B cell (primary cell): Measurements from ENCODE around the gene MFGE8. TPM values are rescaled to one million over a fixed set of nuclear protein-coding genes. Genes with fewer than 3 reads are reported as not detected.

Source experiments
- ATAC-seq: fragments of 200-7000 bp; cut with Tn5 transposase; one replicate; pipeline ENCODE4 v1.10.0; 2021; ENCODE audit warnings: low read depth, mild to moderate bottlenecking, moderate number of reproducible peaks, moderate library complexity
- CTCF ChIA-PET: fragments of 350-600 bp; sonication (Branson Sonifier 250); formaldehyde crosslinking; loops from one replicate; lab custom pipeline; 2021; ENCODE audit warnings: antibody characterized with exemption, inconsistent platforms; lab: Charles Lee
- POLR2A ChIA-PET: fragments of 350-600 bp; sonication (Branson Sonifier 250); formaldehyde crosslinking; loops from one replicate; lab custom pipeline; 2021; ENCODE audit warnings: antibody characterized with exemption; lab: Charles Lee
- DNase-seq: peaks from one replicate; pipeline ENCODE4 v3.0.0; 2013
- H2AFZ ChIP-seq: 2 replicates; pipeline ENCODE4 v1.6.1; 2012; ENCODE audit warnings: mild to moderate bottlenecking, low read depth, low read length; ENCODE audit not compliant: insufficient read depth, poor library complexity, severe bottlenecking
- H3K27ac ChIP-seq, 2 donors: 1 replicate in 1 of 2; 2 replicates in 1 of 2; pipeline ENCODE4 v1.5.1; 2012 to 2013; ENCODE audit warnings: low read length in 2 of 2, mild to moderate bottlenecking in 2 of 2, moderate library complexity in 1 of 2
- H3K27me3 ChIP-seq, 4 experiments: fragments of 200-600 bp in 1 of 4; sonication (generic) in 1 of 4; replicated peaks in 1 of 4; 1 replicate in 2 of 4; 2 replicates in 2 of 4; pipeline versions ENCODE4 v1.6.1 to v1.7.0; 2013 to 2016; ENCODE audit warnings: low read length in 3 of 4, mild to moderate bottlenecking in 2 of 4, mixed read lengths in 1 of 4, moderate library complexity in 1 of 4; ENCODE audit not compliant: insufficient read depth in 4 of 4, control insufficient read depth in 3 of 4; ENCODE audit errors: control extremely low read depth in 1 of 4
- H3K36me3 ChIP-seq, 2 experiments: replicated peaks in 1 of 2; 1 replicate in 1 of 2; 2 replicates in 1 of 2; pipeline versions ENCODE4 v1.6.1 to v1.7.1; 2013; ENCODE audit warnings: low read length in 1 of 2; ENCODE audit not compliant: insufficient read depth in 2 of 2, control insufficient read depth in 1 of 2; ENCODE audit errors: control extremely low read depth in 1 of 2, extremely low read depth in 1 of 2
- H3K4me1 ChIP-seq, 2 donors: fragments of 200-600 bp in 1 of 2; sonication (generic) in 1 of 2; 1 replicate in 1 of 2; 2 replicates in 1 of 2; pipeline versions ENCODE4 v1.5.1 to v1.6.1; 2013 to 2017; ENCODE audit warnings: low read length in 2 of 2; ENCODE audit not compliant: control insufficient read depth in 2 of 2, insufficient read depth in 2 of 2
- H3K4me2 ChIP-seq: replicated peaks from 2 replicates; pipeline ENCODE3; 2012; ENCODE audit warnings: mild to moderate bottlenecking, low read depth, low read length; ENCODE audit not compliant: poor library complexity, severe bottlenecking
- H3K4me3 ChIP-seq, 5 experiments: fragments of 200-600 bp in 1 of 5; sonication (generic) in 1 of 5; 1 replicate in 3 of 5; 2 replicates in 2 of 5; pipeline versions ENCODE4 v1.5.1 to v1.7.0; 2011 to 2016; ENCODE audit warnings: low read length in 4 of 5, mild to moderate bottlenecking in 4 of 5, low read depth in 2 of 5, control low read depth in 1 of 5, moderate library complexity in 1 of 5; ENCODE audit not compliant: insufficient read depth in 1 of 5; ENCODE audit errors: control extremely low read depth in 1 of 5, extremely low read depth in 1 of 5
- H3K79me2 ChIP-seq: fragments of 200-600 bp; sonication (generic); one replicate; pipeline ENCODE4 v1.6.0; 2016; ENCODE audit warnings: low read length; ENCODE audit not compliant: control insufficient read depth, insufficient read depth
- H3K9ac ChIP-seq: fragments of 200-600 bp; sonication (generic); 2 replicates; pipeline ENCODE4 v1.6.1; 2017; ENCODE audit warnings: mild to moderate bottlenecking, low read length, moderate library complexity
- H3K9me3 ChIP-seq, 3 donors: one replicate each; pipeline versions ENCODE4 v1.6.1 to v1.7.1; 2013; ENCODE audit warnings: low read length in 2 of 3; ENCODE audit not compliant: control insufficient read depth in 2 of 3, insufficient read depth in 1 of 3; ENCODE audit errors: control extremely low read depth in 1 of 3
- H4K20me1 ChIP-seq: 2 replicates; pipeline ENCODE4 v1.6.0; 2012; ENCODE audit warnings: mild to moderate bottlenecking, low read length; ENCODE audit not compliant: insufficient read depth, control insufficient read depth, poor library complexity, severe bottlenecking
- H3K27ac Mint-ChIP-seq: one replicate; pipeline ENCODE4 v1.8.0; 2021; ENCODE audit warnings: mixed read lengths
- H3K27me3 Mint-ChIP-seq: one replicate; pipeline ENCODE4 v1.8.0; 2021; ENCODE audit warnings: mixed read lengths
- H3K4me1 Mint-ChIP-seq: one replicate; pipeline ENCODE4 v1.8.0; 2021; ENCODE audit warnings: mixed read lengths
- H3K4me3 Mint-ChIP-seq: one replicate; pipeline ENCODE4 v1.8.0; 2021; ENCODE audit warnings: mixed read lengths
- H3K9me3 Mint-ChIP-seq: one replicate; pipeline ENCODE4 v1.8.0; 2022; ENCODE audit warnings: mixed read lengths; ENCODE audit not compliant: insufficient read depth
- CTCF ChIP-seq: fragments of 200-600 bp; IDR thresholded peaks from one replicate; pipeline ENCODE4 v1.8.0; 2022; ENCODE audit warnings: antibody characterized with exemption, mild to moderate bottlenecking
- EZH2 ChIP-seq: IDR thresholded peaks from 2 replicates; pipeline ENCODE4 v1.6.1; 2012; ENCODE audit warnings: borderline replicate concordance, low read depth, mild to moderate bottlenecking, moderate library complexity, low read length; ENCODE audit not compliant: insufficient read depth, poor library complexity, severe bottlenecking
- WGBS: methylation state at CpG from one replicate; pipeline ENCODE4 v1.1.5; 2013; ENCODE audit warnings: missing lambda C conversion rate; ENCODE audit not compliant: insufficient coverage; 5-methylcytosine and 5-hydroxymethylcytosine counted together
- intact Hi-C: fragments of 100-400 bp; cut with micrococcal nuclease; formaldehyde crosslinking; loops from one replicate; pipeline ENCODE4 v1.10.0; 2022
- polyA plus RNA-seq: library from polyadenylated mRNA; depleted of rRNA; stranded (reverse); fragments of >200 nt; gene quantifications from 2 replicates; pipeline ENCODE4 v1.2.3, GENCODE V29; 2012
- total RNA-seq, 2 donors: library from RNA; stranded (reverse); fragments of 120-200 nt in 1 of 2; gene quantifications; 1 replicate in 1 of 2; 2 replicates in 1 of 2; pipeline versions ENCODE4 v1.2.3 to v1.2.4, GENCODE V29; 2013 to 2022

The MFGE8 gene
- total and polyA plus RNA-seq, 2 donors (not counting 1 experiment from before 2014, with no cell fraction given): 18.9 to 28.8 TPM

GRCh38 chr15:88881775-88882174 is 31.4 kb downstream of the MFGE8 start:
- no peak for TF ChIP-seq CTCF
- TF ChIP-seq EZH2: no peak
- Mint-ChIP-seq H3K4me1 (no peaks in the 10 kb centered on the region), H3K27me3 (no peaks in the 10 kb centered on the region), H3K9me3 (no peaks in the 10 kb centered on the region), H3K4me3 (no peak overlapping the region), H3K27ac (no peak overlapping the region)
- H3K9me3 ChIP-seq: no peaks in the 10 kb centered on the region
- H3K9ac ChIP-seq: no peak overlapping the region
- ATAC-seq (no peak), DNase-seq (no peak)
- no peaks in the 10 kb centered on the region for H4K20me1 ChIP-seq
- H3K27ac ChIP-seq: no peak overlapping the region
- H3K4me2 ChIP-seq: no peak overlapping the region
- intact Hi-C loops: no loop called here
- CTCF ChIA-PET: interaction anchor here (1.5 kb wide), 1 partner anchor 23 kb away, joined by 7 read pairs; no protein-coding TSS in a partner anchor
- POLR2A ChIA-PET: no interaction called here
- 97% methylated on average over 3 of the region's 3 CpGs for WGBS
- no peaks in the 10 kb centered on the region for H3K79me2 ChIP-seq
- H3K4me3 ChIP-seq: no peak overlapping the region
- H3K4me1 ChIP-seq: no peaks in the 10 kb centered on the region
- H2AFZ ChIP-seq: no peak overlapping the region
- H3K36me3 ChIP-seq: no peaks in the 10 kb centered on the region
- H3K27me3 ChIP-seq: no peaks in the 10 kb centered on the region

- no peaks in the 10 kb centered on the region for H3K27me3 ChIP-seq
- no peaks in the 10 kb centered on the region for H4K20me1 ChIP-seq
- Mint-ChIP-seq H3K27me3 (no peaks in the 10 kb centered on the region), H3K4me1 (no peaks in the 10 kb centered on the region), H3K9me3 (no peaks in the 10 kb centered on the region), H3K4me3 (no peak overlapping the region), H3K27ac (no peak overlapping the region)
- ATAC-seq (no peak), DNase-seq (no peak)
- CTCF ChIA-PET: interaction anchor here (1.3 to 1.5 kb wide), 2 partner anchors 24 to 257 kb away, joined by 4 to 7 read pairs; no protein-coding TSS in a partner anchor
- intact Hi-C loops: no loop called here
- no peak overlapping the region for H3K4me2 ChIP-seq
- no peaks in the 10 kb centered on the region for H3K79me2 ChIP-seq
- no peak overlapping the region for H2AFZ ChIP-seq
- no peak overlapping the region for H3K4me3 ChIP-seq
- H3K4me1 ChIP-seq: no peaks in the 10 kb centered on the region
- H3K9ac ChIP-seq: no peak overlapping the region
- WGBS: 97% methylated on average over 29 of the region's 31 CpGs
- POLR2A ChIA-PET: no interaction called here
- H3K36me3 ChIP-seq: no peaks in the 10 kb centered on the region
- no peak overlapping the region for H3K27ac ChIP-seq
- TF ChIP-seq CTCF (no peak), EZH2 (no peak)
- H3K9me3 ChIP-seq: no peaks in the 10 kb centered on the region
These were observed 32.0 kb downstream of the MFGE8 start for GRCh38 chr15:88880944-88881740.
